Activated CD4-positive, alpha-beta T cell treated with anti-CD3 and anti-CD28 coated beads for 36 hours (primary cell): ENCODE results near the gene NATD1. TPM values are rescaled to one million over a fixed set of nuclear protein-coding genes. Genes with fewer than 3 reads are reported as not detected.

Source experiments
- ATAC-seq: fragments of 200-7000 bp; cut with Tn5 transposase; one replicate; pipeline ENCODE4 v1.10.0; 2021; ENCODE audit warnings: mild to moderate bottlenecking, moderate library complexity
- CTCF ChIA-PET: fragments of 350-600 bp; sonication (Branson Sonifier 250); formaldehyde crosslinking; loops from one replicate; lab custom pipeline; 2021; ENCODE audit warnings: antibody characterized with exemption; lab: Charles Lee
- POLR2A ChIA-PET: fragments of 350-600 bp; sonication (Branson Sonifier 250); formaldehyde crosslinking; loops from one replicate; lab custom pipeline; 2021; ENCODE audit warnings: antibody characterized with exemption, inconsistent platforms; lab: Charles Lee
- DNase-seq: peaks from one replicate; pipeline ENCODE4 v3.0.0-alpha.2; 2020
- H3K27ac Mint-ChIP-seq: one replicate; pipeline ENCODE4 v1.8.0; 2021; ENCODE audit warnings: mixed read lengths
- H3K27me3 Mint-ChIP-seq: one replicate; pipeline ENCODE4 v1.8.0; 2021; ENCODE audit warnings: mixed read lengths
- H3K36me3 Mint-ChIP-seq: one replicate; pipeline ENCODE4 v1.8.0; 2021; ENCODE audit warnings: low read depth, mixed read lengths
- H3K4me1 Mint-ChIP-seq: one replicate; pipeline ENCODE4 v1.8.0; 2021; ENCODE audit warnings: mixed read lengths
- H3K4me3 Mint-ChIP-seq: one replicate; pipeline ENCODE4 v1.8.0; 2021; ENCODE audit warnings: mild to moderate bottlenecking, moderate library complexity, mixed read lengths
- H3K9me3 Mint-ChIP-seq: one replicate; pipeline ENCODE4 v1.8.0; 2021; ENCODE audit warnings: low read depth, mixed read lengths
- intact Hi-C, 2 experiments: fragments of 100-400 bp; cut with DNase I in 1 of 2; cut with micrococcal nuclease in 1 of 2; formaldehyde crosslinking; loops; one replicate each; pipeline versions ENCODE4 v1.14.2 to v1.15.1; 2022 to 2024; cut with DNase I, micrococcal nuclease
- total RNA-seq, 2 experiments: library from RNA; stranded (reverse); gene quantifications; one replicate each; pipeline ENCODE4 v1.2.3, GENCODE V29; 2021

NATD1 gene
- total RNA-seq, 2 experiments from 2014 or later: 1.5 to 1.7 TPM

- intact Hi-C loops: loop anchor here in 1 of 2 experiments (5.0 kb wide), 1 partner anchor 293 kb away; no protein-coding TSS in a partner anchor
- Mint-ChIP-seq H3K27me3 (no peaks in the 10 kb centered on the region), H3K27ac (no peak overlapping the region), H3K9me3 (no peaks in the 10 kb centered on the region), H3K4me1 (peaks cover 34% of the 10 kb centered on the region), H3K4me3 (no peak overlapping the region), H3K36me3 (peaks cover 25% of the 10 kb centered on the region)
- ChIA-PET POLR2A (no interaction called here), CTCF (no interaction called here)
- DNase-seq: no peak
- no peak for ATAC-seq
Observed at GRCh38 chr17:21218831-21219380, 34.3 kb downstream of the NATD1 start.

GRCh38 chr17:21218101-21218500 lies 35.1 kb downstream of the NATD1 start:
- no peak overlapping the region for H3K4me3 Mint-ChIP-seq
- H3K27me3 Mint-ChIP-seq: no peaks in the 10 kb centered on the region
- POLR2A ChIA-PET: no interaction called here
- no peaks in the 10 kb centered on the region for H3K9me3 Mint-ChIP-seq
- ATAC-seq: peak; percentile 7
- H3K4me1 Mint-ChIP-seq: peaks cover 37% of the 10 kb centered on the region
- CTCF ChIA-PET: no interaction called here
- intact Hi-C loops: loop anchor here in 1 of 2 experiments (5.0 kb wide), 1 partner anchor 294 kb away; no protein-coding TSS in a partner anchor
- H3K36me3 Mint-ChIP-seq: peaks cover 25% of the 10 kb centered on the region
- peak overlapping the region; percentile 18 for H3K27ac Mint-ChIP-seq
- DNase-seq: peak; percentile 73

- H3K27me3 Mint-ChIP-seq: no peaks in the 10 kb centered on the region
- intact Hi-C loops: loop anchor here in 1 of 2 experiments (5.0 kb wide), 1 partner anchor 295 kb away; no protein-coding TSS in a partner anchor
- no peak for ATAC-seq
- H3K4me1 Mint-ChIP-seq: peaks cover 45% of the 10 kb centered on the region
- H3K9me3 Mint-ChIP-seq: no peaks in the 10 kb centered on the region
- H3K27ac Mint-ChIP-seq: no peak overlapping the region
- CTCF ChIA-PET: no interaction called here
- POLR2A ChIA-PET: no interaction called here
- H3K36me3 Mint-ChIP-seq: peaks cover 22% of the 10 kb centered on the region
- no peak for DNase-seq
- H3K4me3 Mint-ChIP-seq: no peak overlapping the region
Observed at GRCh38 chr17:21217346-21217745, 35.9 kb downstream of the NATD1 start.

- Mint-ChIP-seq H3K27me3 (no peaks in the 10 kb centered on the region), H3K27ac (peak overlapping the region; percentile 82), H3K36me3 (peaks cover 16% of the 10 kb centered on the region), H3K4me1 (peaks cover 58% of the 10 kb centered on the region), H3K9me3 (no peaks in the 10 kb centered on the region), H3K4me3 (peak overlapping the region; percentile 82)
- ChIA-PET POLR2A (no interaction called here), CTCF (interaction anchor here (0.6 to 0.9 kb wide), 3 partner anchors 23 to 193 kb away, joined by 3 read pairs; no protein-coding TSS in a partner anchor)
- no peak for ATAC-seq
- intact Hi-C loops: loop anchor here (2.0 to 5.0 kb wide), 2 partner anchors 97 to 296 kb away; no protein-coding TSS in a partner anchor
- no peak for DNase-seq
Observed at GRCh38 chr17:21215935-21216334, 37.3 kb downstream of the NATD1 start.

GRCh38 chr17:21214777-21215541 lies 38.3 kb downstream of the NATD1 start:
- intact Hi-C loops: loop anchor here (1.0 to 5.0 kb wide), 13 partner anchors 38 to 336 kb away; partner anchors contain the start of genes DHRS7B (in 2 of the 2), NATD1 (in 2 of the 2), MAP2K3 (in 1 of the 2) and USP22 (in 1 of the 2)
- Mint-ChIP-seq H3K4me1 (peaks cover 68% of the 10 kb centered on the region), H3K36me3 (peaks cover 21% of the 10 kb centered on the region), H3K27ac (peak overlapping the region; percentile 82), H3K27me3 (no peaks in the 10 kb centered on the region), H3K4me3 (peak overlapping the region; percentile 82), H3K9me3 (no peaks in the 10 kb centered on the region)
- peak; percentile 15 for DNase-seq
- POLR2A ChIA-PET: interaction anchor here (0.7 kb wide), 1 partner anchor 116 kb away, joined by 4 read pairs; no protein-coding TSS in a partner anchor
- ATAC-seq: peak; percentile 1
- CTCF ChIA-PET: interaction anchor here (0.6 to 0.9 kb wide), 4 partner anchors 23 to 64 kb away, joined by 3 read pairs; no protein-coding TSS in a partner anchor

GRCh38 chr17:21214015-21214776 lies 39.0 kb downstream of the NATD1 start, which contains the start of gene TMEM11:
Gene TMEM11 (minus strand): TSS chr17:21214161. CDS start chr17:21214152, 9 bp downstream.
- ATAC-seq (peak; percentile 96), DNase-seq (peak; percentile 98)
- peak within 1 kb of the TSS; percentile 93 for H3K27ac Mint-ChIP-seq
- CTCF ChIA-PET: interaction anchor here (0.7 to 1.3 kb wide), 4 partner anchors 55 to 298 kb away, joined by 3 to 6 read pairs (median 3); no protein-coding TSS in a partner anchor
- H3K4me3 Mint-ChIP-seq: peak within 1 kb of the TSS; percentile 82
- no peaks in the 10 kb centered on the region for H3K9me3 Mint-ChIP-seq
- intact Hi-C loops: loop anchor here (1.0 to 5.0 kb wide), 12 partner anchors 39 to 337 kb away; partner anchors contain the start of genes DHRS7B (in 2 of the 2), NATD1 (in 2 of the 2), MAP2K3 (in 1 of the 2) and USP22 (in 1 of the 2)
- POLR2A ChIA-PET: interaction anchor here (0.7 to 1.2 kb wide), 3 partner anchors 95 to 171 kb away, joined by 3 to 4 read pairs (median 4); partner anchors contain the start of gene USP22
- H3K27me3 Mint-ChIP-seq: no peaks in the 10 kb centered on the region
- peaks cover 70% of the 10 kb centered on the region for H3K4me1 Mint-ChIP-seq
- peaks cover 22% of the 10 kb centered on the region for H3K36me3 Mint-ChIP-seq

- Mint-ChIP-seq H3K9me3 (no peaks in the 10 kb centered on the region), H3K4me1 (peaks cover 69% of the 10 kb centered on the region), H3K27me3 (no peaks in the 10 kb centered on the region), H3K27ac (peak overlapping the region; percentile 93), H3K4me3 (peak overlapping the region; percentile 82), H3K36me3 (peaks cover 25% of the 10 kb centered on the region)
- ATAC-seq (peak; percentile 11), DNase-seq (peak; percentile 50)
- ChIA-PET POLR2A (interaction anchor here (0.8 to 1.2 kb wide), 2 partner anchors 94 to 170 kb away, joined by 3 to 4 read pairs; partner anchors contain the start of gene USP22), CTCF (interaction anchor here (0.6 to 1.3 kb wide), 8 partner anchors 24 to 298 kb away, joined by 3 to 6 read pairs (median 3); no protein-coding TSS in a partner anchor)
- intact Hi-C loops: loop anchor here (1.0 to 5.0 kb wide), 12 partner anchors 40 to 338 kb away; partner anchors contain the start of genes DHRS7B (in 2 of the 2), NATD1 (in 2 of the 2), MAP2K3 (in 1 of the 2) and USP22 (in 1 of the 2)
Observed at GRCh38 chr17:21213638-21214014, 39.6 kb downstream of the NATD1 start.

GRCh38 chr17:21212826-21213637 lies 40.2 kb downstream of the NATD1 start:
- Mint-ChIP-seq H3K27ac (peak overlapping the region; percentile 81), H3K4me3 (peak overlapping the region; percentile 82), H3K27me3 (no peaks in the 10 kb centered on the region), H3K4me1 (peaks cover 69% of the 10 kb centered on the region), H3K36me3 (peaks cover 27% of the 10 kb centered on the region), H3K9me3 (no peaks in the 10 kb centered on the region)
- intact Hi-C loops: loop anchor here (5.0 kb wide), 3 partner anchors 46 to 244 kb away; no protein-coding TSS in a partner anchor
- ATAC-seq (no peak), DNase-seq (no peak)
- POLR2A ChIA-PET: interaction anchor here (0.5 to 1.2 kb wide), 3 partner anchors 18 to 170 kb away, joined by 3 to 4 read pairs (median 4); partner anchors contain the start of gene USP22
- CTCF ChIA-PET: interaction anchor here (0.6 to 1.3 kb wide), 8 partner anchors 23 to 299 kb away, joined by 3 to 6 read pairs (median 3); no protein-coding TSS in a partner anchor

GRCh38 chr17:21211825-21212479 lies 41.3 kb downstream of the NATD1 start:
- ChIA-PET POLR2A (no interaction called here), CTCF (interaction anchor here (0.6 to 1.3 kb wide), 4 partner anchors 8 to 219 kb away, joined by 3 to 7 read pairs (median 4); no protein-coding TSS in a partner anchor)
- intact Hi-C loops: loop anchor here (5.0 kb wide), 3 partner anchors 45 to 245 kb away; no protein-coding TSS in a partner anchor
- no peak for ATAC-seq
- Mint-ChIP-seq H3K27me3 (no peaks in the 10 kb centered on the region), H3K4me3 (peak overlapping the region; percentile 82), H3K9me3 (no peaks in the 10 kb centered on the region), H3K27ac (no peak overlapping the region), H3K36me3 (peaks cover 22% of the 10 kb centered on the region), H3K4me1 (peaks cover 58% of the 10 kb centered on the region)
- DNase-seq: peak; percentile 16
